NCI-H69 (cell line): ENCODE measurements around the gene SNCB.
"Not testable (repeated sequence)": the region's sequence is repeated elsewhere in the genome, so short reads cannot be mapped to it uniquely, and the experiment has no call there.

Experiments
- DNase-seq: peaks from one replicate; lab custom pipeline; 2025; lab: John Stamatoyannopoulos, UW

The SNCB gene

GRCh38 chr5:176597417-176598389 is 32.6 kb downstream of the SNCB start:
- no peak for DNase-seq

GRCh38 chr5:176596689-176597416 is 33.5 kb downstream of the SNCB start:
- DNase-seq = no peak

GRCh38 chr5:176596069-176596644 is 34.2 kb downstream of the SNCB start:
- no peak for DNase-seq

GRCh38 chr5:176595386-176595943 is 34.9 kb downstream of the SNCB start:
- DNase-seq = no peak

- no peak for DNase-seq
These were observed 35.8 kb downstream of the SNCB start for GRCh38 chr5:176594554-176594953.

GRCh38 chr5:176593273-176593869 is 37.0 kb downstream of the SNCB start:
- DNase-seq = no peak

GRCh38 chr5:176592573-176592972 is 37.8 kb downstream of the SNCB start:
- no peak for DNase-seq

GRCh38 chr5:176591667-176592066 is 38.7 kb downstream of the SNCB start:
- not testable (repeated sequence) for DNase-seq

GRCh38 chr5:176590035-176590717 is 40.2 kb downstream of the SNCB start:
- DNase-seq = no peak

GRCh38 chr5:176589039-176589769 is 41.1 kb downstream of the SNCB start:
- no peak for DNase-seq

- no peak for DNase-seq
These were observed 42.0 kb downstream of the SNCB start for GRCh38 chr5:176588297-176588696.

- no peak for DNase-seq
These were observed 42.9 kb downstream of the SNCB start for GRCh38 chr5:176587398-176587797.

GRCh38 chr5:176583076-176583475 is 47.3 kb downstream of the SNCB start:
- DNase-seq = no peak

- DNase-seq = no peak
These were observed 49.0 kb downstream of the SNCB start for GRCh38 chr5:176581361-176581760.

- DNase-seq = no peak
These were observed 51.0 kb downstream of the SNCB start for GRCh38 chr5:176579323-176579722.

GRCh38 chr5:176578391-176578808 is 51.9 kb downstream of the SNCB start:
- peak; percentile 84 for DNase-seq

- no peak for DNase-seq
These were observed 52.8 kb downstream of the SNCB start for GRCh38 chr5:176577312-176578176.

GRCh38 chr5:176575488-176576422 is 54.6 kb downstream of the SNCB start:
- no peak for DNase-seq
